ENCODE data around the gene LSS. TPM values are rescaled to one million over a fixed set of nuclear protein-coding genes. Genes with fewer than 3 reads are reported as not detected.
"Not testable (repeated sequence)": the region's sequence is repeated elsewhere in the genome, so short reads cannot be mapped to it uniquely, and the experiment has no call there.

LSS gene
- total RNA-seq, 1 experiment from 2014 or later = 59.4 TPM

DNA sequence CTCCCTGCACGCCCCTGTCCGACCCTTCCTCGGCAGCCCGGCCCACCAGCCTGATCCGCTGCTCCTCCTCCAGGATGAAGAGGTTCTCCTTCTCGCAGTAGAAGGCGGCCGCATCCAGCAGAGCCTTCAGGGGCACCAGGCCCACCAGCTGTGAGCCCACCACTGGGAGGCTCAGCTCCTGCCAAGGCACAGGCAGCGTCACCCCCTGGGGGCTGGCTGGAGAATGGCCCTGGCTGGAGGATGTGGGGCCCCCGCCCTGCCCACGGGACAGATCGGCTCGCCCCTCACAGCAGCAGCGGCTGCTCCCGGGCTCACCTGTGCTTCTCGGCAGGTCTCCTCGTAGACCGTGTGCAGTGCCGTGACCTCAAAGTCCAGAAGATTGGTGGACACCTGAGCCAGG is 78.5 kb downstream of the LSS start:
- in situ Hi-C loops (cut with HindIII; ENCODE audit: low sequenced_read_pairs) = no loop called here
- DNase-seq (ENCODE audit: low spot score) = no peak

DNA sequence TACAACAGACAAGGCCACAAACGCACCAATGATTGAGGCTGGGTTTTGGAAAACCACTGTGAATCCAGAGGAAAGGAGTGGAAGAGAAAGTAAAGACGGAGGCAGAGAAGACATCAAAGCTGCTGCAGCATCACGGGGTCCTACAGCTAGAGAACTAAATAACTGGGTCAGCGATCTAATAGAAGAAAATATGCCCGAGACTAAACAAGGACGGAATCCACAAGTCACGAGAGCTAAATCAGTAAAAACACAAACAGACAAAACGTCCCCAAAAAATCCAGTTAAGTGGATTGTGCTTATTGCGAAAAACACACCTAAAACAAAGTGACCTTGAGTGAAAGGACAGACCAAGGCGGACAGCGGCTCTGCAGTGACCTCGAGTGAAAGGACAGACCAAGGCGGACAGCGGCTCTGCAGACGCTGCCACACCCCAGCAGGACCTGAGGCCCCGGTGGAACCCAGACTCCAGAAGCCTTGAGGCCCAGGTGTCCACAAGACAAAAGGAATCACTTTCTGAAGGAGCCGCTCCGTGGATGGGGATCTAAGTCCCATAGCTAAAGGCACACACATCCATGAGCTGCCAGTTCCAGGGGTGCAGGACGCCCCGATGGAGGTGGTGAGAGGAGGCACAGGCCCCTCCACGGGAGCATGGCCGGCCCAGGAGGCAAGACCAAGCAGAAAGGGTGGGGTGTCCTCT is 79.2 kb downstream of the LSS start:
- in situ Hi-C loops (cut with HindIII; ENCODE audit: low sequenced_read_pairs) = no loop called here
- DNase-seq (ENCODE audit: low spot score) = no peak

DNA sequence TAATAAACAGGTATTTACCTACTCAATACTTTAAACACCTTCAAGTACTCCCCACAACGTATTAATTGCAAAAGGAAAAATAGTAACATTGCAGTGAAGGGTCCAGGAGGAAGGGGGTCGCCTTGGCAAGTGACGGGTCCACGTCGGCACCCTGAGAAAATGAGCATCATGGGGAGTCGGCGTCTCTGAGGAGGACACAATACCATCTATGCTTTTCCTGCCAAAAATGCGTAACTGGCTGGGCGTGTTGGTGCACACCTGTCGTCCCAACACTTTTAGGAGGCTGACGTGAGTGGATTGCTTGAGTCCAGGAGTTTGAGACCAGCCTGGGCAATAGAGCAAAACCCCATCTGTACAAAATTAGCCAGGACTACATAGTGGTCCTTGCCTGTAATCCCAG is 80.5 kb downstream of the LSS start:
- in situ Hi-C loops (cut with HindIII; ENCODE audit: low sequenced_read_pairs) = no loop called here

DNA sequence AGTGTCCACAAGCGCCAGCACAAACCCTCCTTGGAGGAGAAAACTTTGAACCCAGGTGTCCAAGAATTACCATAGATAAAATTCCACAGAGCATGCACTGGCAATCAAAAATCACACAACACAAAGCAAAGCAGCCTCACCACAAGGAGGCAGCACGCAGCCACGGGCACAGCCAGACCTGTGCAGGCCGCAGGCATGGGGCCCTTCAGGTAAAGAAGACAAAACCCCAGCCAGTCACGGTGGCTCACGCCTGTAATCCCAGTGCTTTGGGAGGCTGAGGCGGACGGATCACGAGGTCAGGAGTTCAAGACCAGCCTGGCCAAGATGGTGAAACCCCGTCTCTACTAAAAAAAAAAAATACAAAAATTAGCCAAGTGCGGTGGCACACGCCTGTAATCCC is 81.1 kb downstream of the LSS start:
- DNase-seq (ENCODE audit: low spot score) = peak; percentile 23
- in situ Hi-C loops (cut with HindIII; ENCODE audit: low sequenced_read_pairs) = not testable (repeated sequence)

More for the DNA sequence above, 80.5 kb downstream of the LSS start:
- no peak for DNase-seq (ENCODE audit: low spot score)

DNA sequence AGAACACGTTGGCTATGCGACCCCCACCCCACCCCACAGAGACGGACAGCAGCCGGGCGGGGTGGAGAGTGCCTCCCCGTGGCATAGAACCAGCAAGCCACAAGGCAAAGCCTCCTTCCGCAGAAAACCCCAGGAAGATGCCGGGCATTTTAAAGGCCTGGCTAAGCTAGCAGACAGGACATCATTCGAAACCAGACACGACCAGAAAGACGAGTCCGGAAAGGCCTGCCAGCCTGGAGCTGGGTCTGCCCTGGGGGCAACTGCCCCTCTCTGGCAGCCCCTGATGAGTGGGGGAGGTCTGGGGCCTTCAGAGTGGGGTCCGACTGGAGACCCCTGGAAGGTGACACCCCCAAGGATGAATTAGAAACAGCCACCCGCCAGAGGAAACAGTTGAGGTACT is 81.7 kb downstream of the LSS start:
- in situ Hi-C loops (cut with HindIII; ENCODE audit: low sequenced_read_pairs) = no loop called here
- no peak for DNase-seq (ENCODE audit: low spot score)

DNA sequence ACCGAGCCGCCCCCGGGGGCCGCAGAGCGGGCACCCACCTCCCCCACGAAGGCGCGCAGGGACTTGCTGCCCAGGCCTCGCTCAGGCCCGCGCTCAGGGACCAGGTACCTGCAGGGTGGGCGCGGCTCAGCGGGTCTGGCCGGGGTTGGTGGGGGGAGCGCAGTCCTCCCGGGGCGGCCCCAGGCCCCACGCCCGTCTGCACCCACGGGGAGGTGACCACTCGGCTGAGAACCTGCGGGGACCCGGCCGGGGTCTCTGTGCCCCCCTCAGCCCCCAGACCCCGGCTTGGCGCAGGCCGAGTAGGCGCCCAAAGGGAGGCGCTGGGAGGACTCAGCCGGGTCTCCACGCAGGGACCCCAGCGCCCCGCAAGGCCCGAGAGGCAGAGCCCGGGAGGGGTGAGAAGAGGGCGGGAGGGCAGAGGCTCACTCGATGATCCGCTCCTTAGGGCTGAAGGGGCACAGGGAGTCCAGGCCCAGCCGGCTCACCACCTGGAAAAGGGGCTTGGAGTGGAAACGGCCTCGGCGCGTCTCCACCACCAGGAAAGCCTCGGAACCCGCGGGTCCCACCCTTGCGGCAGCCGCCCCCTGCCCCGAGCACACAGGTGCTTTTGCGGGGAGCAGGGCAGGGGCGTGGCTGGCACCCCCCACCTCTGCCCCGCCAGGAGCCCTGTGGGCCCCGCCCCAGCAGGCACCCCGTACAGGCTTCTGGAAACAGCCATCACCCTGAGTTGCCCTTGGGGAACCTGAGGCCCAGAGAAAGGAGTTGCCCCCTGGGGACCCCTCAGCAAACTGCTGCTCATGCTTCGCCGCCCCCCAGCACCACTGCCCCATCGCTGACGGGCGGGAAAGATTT is 82.5 kb downstream of the LSS start:
- in situ Hi-C loops (cut with HindIII; ENCODE audit: low sequenced_read_pairs) = no loop called here
- no peak for DNase-seq (ENCODE audit: low spot score)

DNA sequence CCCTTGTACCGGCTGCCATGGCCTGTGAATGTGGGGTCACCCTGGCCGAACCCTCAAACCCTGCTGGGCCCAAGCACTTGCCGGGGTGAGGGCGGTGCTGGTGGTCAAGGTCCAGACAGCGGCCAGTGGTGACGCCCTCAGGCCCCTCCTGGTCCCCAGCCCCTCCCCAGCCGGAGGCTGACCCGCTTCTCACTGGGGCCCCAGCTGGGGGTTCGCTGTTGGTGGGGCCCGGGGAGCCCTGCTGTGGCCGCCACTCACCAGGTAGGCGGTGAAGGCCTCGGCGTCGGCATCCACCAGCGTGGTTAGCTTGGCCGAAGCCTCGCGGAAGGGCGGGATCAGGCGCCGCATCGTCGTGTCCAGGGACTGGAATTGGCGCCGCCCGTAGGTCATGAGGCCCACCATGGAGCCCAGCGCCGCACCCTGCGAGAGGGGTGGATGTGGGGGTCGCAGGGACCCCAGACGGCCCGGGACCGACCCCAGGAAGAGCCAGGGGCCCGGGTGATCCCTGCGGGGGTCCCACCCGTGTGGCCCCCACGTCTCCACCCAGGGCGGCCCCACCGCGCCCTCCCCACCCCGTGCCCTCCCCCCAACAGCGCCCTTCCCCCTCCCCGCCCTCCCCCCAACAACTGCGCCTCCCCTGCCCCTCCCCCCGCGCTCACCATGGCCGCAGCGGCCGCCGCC is 83.3 kb downstream of the LSS start:
- no peak for DNase-seq (ENCODE audit: low spot score)
- in situ Hi-C loops (cut with HindIII; ENCODE audit: low sequenced_read_pairs) = no loop called here

DNA sequence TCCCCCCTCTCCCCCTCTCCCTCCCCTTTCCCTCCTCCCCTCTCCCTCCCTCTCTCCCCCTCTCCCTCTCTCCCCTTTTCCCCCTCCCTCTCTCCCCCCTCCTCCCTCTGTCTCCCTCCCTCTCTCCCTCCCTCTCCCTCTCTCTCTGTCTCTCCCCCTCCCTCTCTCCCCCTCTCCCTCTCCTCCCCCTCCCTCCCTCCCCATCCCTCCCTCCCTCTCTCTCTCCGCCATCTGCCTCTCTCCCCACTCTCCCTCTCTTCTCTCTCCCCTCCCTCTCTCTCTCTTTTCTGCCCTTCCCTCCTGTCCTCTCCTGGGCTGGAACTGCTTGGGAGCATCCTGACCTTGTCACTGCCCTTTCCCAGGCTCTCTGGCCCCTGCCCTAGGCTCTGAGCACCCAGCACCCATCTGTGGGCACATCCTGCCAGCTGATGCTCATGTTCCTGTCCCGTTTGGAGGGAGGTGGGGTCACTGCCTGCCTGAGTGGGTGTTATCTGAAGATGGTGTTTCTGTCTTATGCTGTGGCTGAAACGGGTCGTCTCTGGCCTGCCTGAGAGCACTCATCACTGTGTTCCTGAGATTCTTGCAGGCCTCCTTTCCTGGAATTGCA is 84.0 kb downstream of the LSS start:
- in situ Hi-C loops (cut with HindIII; ENCODE audit: low sequenced_read_pairs) = no loop called here
- DNase-seq (ENCODE audit: low spot score) = no peak

DNA sequence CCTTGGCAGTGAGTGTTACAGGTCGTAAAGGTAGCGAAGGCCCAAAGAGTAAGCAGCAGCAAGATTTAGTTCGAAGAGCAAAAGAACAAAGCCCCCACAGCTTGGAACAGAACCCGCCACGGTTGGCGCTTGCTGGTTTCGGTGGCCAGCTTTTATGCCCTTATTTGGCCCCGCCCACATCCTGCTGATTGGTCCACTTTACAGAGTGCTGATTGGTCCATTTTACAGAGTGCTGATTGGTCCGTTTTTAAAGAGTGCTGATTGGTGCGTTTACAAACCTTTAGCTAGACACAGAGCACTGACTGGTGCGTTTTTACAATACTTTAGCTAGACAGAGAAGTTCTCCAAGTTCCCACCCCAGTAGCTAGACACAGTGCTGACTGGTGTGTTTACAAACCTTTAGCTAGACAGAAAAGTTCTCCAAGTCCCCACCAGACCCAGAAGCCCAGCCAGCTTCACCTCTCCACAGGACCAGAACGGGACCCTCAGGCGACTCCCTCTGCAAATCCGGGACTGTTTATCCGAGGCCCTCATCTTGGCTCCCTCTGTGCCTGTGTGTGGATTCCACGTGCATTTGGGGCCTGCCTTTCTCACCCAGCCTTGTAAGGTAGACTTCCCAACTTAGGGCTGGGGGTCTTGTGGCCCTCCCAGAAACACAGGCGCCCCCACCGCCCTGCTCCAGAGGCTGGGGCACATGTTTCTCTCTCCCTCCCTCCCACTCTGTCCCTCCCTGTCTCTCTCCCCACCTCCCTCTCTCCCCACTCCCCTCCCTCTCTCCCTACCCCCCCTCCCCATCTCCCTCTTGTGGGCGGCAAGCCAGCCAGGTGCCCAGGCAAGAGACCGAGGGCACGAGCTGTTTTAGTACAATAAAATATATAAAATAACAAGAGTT is 85.7 kb downstream of the LSS start:
- DNase-seq (ENCODE audit: low spot score) = no peak
- in situ Hi-C loops (cut with HindIII; ENCODE audit: low sequenced_read_pairs) = no loop called here

DNA sequence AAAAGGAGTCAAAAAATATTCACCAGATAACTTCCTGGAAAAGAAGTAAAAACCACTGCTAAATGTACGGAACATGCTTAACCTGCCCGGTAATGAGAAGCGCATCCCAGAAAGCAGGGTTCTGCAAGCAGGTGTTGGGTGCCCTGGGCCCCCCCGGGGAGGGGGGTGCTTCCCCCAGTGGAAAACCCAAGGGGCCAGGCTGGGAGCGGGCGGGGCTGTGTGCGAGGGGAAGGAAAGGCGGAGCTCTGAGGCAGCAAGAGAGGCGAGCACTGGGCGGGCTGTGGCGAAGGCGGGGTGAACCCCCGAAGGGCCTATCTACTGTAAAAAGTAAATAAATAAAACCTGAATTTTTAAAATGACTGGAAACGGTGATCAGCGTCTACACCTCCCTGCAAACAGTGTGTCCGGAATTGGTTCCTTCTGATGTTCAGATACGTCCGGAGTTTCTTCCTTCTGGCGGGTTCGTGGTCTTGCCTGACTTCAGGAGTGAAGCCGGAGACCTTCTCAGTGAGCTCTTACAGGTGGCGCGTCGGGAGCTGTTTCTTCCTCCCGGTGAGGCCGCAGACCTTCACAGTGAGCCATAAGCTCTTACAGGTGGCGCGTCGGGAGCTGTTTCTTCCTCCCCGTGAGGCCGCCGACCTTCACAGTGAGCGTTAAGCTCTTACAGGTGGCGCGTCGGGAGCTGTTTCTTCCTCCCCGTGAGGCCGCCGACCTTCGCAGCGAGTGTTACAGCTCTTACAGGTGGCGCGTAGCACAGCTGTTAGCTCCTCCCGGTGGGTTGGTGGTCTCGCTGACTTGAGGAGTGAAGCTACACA is 86.6 kb downstream of the LSS start:
- no peak for DNase-seq (ENCODE audit: low spot score)
- in situ Hi-C loops (cut with HindIII; ENCODE audit: low sequenced_read_pairs) = no loop called here

DNA sequence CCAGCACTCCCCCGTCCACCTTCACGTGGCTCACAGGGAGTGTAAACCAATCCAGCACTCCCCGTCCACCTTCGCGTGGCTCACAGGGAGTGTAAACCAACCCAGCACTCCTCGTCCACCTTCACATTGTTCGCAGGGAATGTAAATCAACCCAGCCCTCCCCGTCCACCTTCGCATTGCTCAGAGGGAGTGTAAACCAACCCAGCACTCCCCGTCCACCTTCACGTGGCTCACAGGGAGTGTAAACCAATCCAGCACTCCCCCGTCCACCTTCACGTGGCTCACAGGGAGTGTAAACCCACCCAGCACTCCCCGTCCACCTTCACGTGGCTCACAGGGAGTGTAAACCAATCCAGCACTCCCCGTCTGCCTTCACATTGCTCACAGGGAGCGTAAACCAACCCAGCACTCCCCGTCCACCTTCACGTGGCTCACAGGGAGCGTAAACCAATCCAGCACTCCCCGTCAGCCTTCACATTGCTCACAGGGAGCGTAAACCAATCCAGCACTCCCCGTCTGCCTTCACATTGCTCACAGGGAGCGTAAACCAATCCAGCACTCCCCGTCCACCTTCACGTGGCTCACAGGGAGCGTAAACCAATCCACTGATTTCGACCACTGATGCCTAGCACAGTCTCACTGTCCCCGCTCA is 88.1 kb downstream of the LSS start:
- in situ Hi-C loops (cut with HindIII; ENCODE audit: low sequenced_read_pairs); DNase-seq (ENCODE audit: low spot score): not testable (repeated sequence)

DNA sequence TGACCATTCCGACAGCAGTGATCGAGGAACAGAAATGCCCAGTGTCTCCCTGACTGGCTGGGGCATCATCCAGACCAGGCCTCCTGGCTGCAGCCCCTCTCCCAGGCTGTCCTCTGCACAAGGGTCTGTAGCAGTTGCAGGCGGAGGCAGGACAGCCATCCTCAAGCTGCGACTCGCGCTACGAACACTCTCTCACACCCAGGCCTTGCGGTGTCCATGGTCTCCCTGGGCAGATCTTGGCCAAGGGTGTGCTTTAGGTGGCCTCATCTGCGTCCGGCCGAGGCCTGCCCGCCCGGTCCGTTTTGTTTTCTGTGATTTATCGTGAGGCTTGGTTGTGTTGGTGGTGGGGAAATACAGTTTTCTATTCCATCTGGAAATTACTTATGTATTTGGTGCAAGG is 88.9 kb downstream of the LSS start:
- no peak for DNase-seq (ENCODE audit: low spot score)
- in situ Hi-C loops (cut with HindIII; ENCODE audit: low sequenced_read_pairs) = no loop called here

DNA sequence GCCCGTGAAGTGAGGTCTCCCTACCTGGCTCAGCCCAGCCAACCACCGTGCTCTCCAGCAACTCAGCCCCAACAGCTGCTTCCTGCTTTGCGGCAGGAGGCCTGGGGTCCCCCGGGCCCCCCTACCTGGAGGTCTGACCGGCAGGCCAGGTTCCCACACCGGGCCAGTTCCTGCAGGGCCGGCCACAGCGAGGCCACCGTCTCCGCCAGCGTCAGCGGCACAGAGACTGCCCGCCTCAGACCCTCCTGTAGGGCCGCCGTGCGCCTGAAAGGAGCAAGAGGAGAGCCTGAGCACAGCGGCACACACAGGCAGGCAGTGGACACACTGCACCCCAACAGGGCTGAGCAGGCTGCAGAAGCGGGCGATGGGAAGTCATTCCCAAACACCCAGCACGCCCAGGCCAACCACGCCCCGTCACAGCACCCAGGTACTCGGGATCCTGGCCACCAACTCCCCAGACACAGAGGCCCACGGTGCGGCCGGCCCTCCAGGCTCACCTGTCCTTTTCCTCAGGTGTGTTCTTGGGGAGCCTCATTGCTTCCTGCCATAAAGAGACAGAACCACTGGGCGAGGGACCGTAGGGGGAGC is 90.1 kb downstream of the LSS start:
- DNase-seq (ENCODE audit: low spot score) = no peak
- in situ Hi-C loops (cut with HindIII; ENCODE audit: low sequenced_read_pairs) = no loop called here
